ENCODE data around the gene CMTR1. TPM values are rescaled to one million over a fixed set of nuclear protein-coding genes. Genes with fewer than 3 reads are reported as not detected.

CMTR1 gene
- total RNA-seq, 1 experiment from 2014 or later, result 28.7 TPM

DNA sequence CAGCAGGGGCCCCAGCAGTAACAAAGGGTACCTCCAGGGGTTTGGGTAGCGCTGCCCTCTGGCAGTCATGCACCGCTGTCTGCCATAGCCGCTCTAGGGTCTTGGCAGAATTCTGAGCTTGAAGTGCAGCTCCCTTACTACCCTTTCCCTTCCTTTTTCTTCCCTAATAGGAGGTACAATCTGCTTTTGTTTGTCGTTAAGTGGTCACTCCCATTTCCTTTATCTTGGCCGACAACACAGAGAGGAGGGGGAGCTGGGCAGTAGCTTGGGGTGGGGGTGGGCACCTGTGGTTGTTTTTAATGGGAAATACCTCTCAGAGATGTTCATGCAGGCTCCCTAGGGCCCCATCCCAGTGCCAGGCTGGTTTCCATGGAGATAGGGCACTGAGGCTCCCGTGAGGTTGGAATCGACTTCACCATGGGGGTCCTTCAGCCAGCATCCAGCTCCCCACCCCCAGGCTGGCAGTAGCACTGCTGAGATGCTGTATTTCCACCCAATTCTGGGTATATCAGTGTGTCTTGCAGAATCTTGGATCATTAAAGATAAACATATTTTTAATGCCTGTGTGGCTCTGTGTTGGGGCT lies 48.0 kb downstream of the CMTR1 start:
- H3K36me3 ChIP-seq (ENCODE audit: control insufficient read depth in 1 of 2, insufficient read depth in 2 of 2, low read length in 2 of 2), result peaks cover 2 to 19% of the 10 kb centered on the region in 2 experiments; a peak in 2 of 4 replicates
- CTCF ChIA-PET, result no interaction called here
- no peak for ATAC-seq

More for the DNA sequence above, 48.0 kb downstream of the CMTR1 start:
- intact Hi-C loops (cut with micrococcal nuclease), result no loop called here
- RAD21 ChIA-PET (ENCODE audit: low non-redundant PET in 1 of 2, low total read pairs in 2 of 2, uncharacterized antibody in 2 of 2, unreplicated experiment in 2 of 2), result no interaction called here
- Histone ChIP-seq H2AFZ (ENCODE audit: low read depth, low read length, poor library complexity, severe bottlenecking) (no peak overlapping the region), H3K9me3 (ENCODE audit: control insufficient read depth in 1 of 2, insufficient read depth in 1 of 2, low read depth in 1 of 2, low read length in 2 of 2) (no peaks in the 10 kb centered on the region), H3K4me1 (ENCODE audit: control insufficient read depth in 1 of 2, insufficient read depth in 2 of 2, low read length in 2 of 2) (no peaks in the 10 kb centered on the region), H3K9ac (ENCODE audit: low read length) (no peak overlapping the region), H3K79me2 (ENCODE audit: insufficient read depth, low read length) (no peaks in the 10 kb centered on the region), H4K20me1 (ENCODE audit: insufficient read depth) (no peaks in the 10 kb centered on the region), H3K27ac (ENCODE audit: low read depth, low read length) (no peak overlapping the region), H3K27me3 (ENCODE audit: insufficient read depth, low read length) (no peaks in the 10 kb centered on the region), H3K9me2 (ENCODE audit: insufficient read depth) (no peaks in the 10 kb centered on the region), H3K4me3 (replicated peaks in 1 of 2; ENCODE audit: low read depth in 1 of 2, low read length in 2 of 2) (no peak overlapping the region), H3K4me2 (ENCODE audit: low read length) (no peak overlapping the region)
- POLR2A ChIA-PET, result no interaction called here
- no peak for DNase-seq (ENCODE audit: low read depth, low spot score)
- TF ChIP-seq ZNF274 (IDR thresholded peaks at IDR 0.05; ENCODE audit: low read depth, low read length), result no peak
- no peak for TF ChIP-seq POLR2AphosphoS5 (IDR thresholded peaks at IDR 0.05; ENCODE audit: low read depth, low read length)
- TF ChIP-seq, protein P1, sequence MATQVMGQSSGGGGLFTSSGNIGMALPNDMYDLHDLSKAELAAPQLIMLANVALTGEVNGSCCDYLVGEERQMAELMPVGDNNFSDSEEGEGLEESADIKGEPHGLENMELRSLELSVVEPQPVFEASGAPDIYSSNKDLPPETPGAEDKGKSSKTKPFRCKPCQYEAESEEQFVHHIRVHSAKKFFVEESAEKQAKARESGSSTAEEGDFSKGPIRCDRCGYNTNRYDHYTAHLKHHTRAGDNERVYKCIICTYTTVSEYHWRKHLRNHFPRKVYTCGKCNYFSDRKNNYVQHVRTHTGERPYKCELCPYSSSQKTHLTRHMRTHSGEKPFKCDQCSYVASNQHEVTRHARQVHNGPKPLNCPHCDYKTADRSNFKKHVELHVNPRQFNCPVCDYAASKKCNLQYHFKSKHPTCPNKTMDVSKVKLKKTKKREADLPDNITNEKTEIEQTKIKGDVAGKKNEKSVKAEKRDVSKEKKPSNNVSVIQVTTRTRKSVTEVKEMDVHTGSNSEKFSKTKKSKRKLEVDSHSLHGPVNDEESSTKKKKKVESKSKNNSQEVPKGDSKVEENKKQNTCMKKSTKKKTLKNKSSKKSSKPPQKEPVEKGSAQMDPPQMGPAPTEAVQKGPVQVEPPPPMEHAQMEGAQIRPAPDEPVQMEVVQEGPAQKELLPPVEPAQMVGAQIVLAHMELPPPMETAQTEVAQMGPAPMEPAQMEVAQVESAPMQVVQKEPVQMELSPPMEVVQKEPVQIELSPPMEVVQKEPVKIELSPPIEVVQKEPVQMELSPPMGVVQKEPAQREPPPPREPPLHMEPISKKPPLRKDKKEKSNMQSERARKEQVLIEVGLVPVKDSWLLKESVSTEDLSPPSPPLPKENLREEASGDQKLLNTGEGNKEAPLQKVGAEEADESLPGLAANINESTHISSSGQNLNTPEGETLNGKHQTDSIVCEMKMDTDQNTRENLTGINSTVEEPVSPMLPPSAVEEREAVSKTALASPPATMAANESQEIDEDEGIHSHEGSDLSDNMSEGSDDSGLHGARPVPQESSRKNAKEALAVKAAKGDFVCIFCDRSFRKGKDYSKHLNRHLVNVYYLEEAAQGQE (IDR thresholded peaks at IDR 0.05; ENCODE audit: low read depth), result no peak
- TF ChIP-seq TCF7L2 (IDR thresholded peaks at IDR 0.05; ENCODE audit: borderline replicate concordance, extremely low read depth, insufficient read depth, insufficient read length), result no peak
- no peak for TF ChIP-seq SIN3A (IDR thresholded peaks at IDR 0.05; ENCODE audit: low read depth)
- TF ChIP-seq, protein P2, sequence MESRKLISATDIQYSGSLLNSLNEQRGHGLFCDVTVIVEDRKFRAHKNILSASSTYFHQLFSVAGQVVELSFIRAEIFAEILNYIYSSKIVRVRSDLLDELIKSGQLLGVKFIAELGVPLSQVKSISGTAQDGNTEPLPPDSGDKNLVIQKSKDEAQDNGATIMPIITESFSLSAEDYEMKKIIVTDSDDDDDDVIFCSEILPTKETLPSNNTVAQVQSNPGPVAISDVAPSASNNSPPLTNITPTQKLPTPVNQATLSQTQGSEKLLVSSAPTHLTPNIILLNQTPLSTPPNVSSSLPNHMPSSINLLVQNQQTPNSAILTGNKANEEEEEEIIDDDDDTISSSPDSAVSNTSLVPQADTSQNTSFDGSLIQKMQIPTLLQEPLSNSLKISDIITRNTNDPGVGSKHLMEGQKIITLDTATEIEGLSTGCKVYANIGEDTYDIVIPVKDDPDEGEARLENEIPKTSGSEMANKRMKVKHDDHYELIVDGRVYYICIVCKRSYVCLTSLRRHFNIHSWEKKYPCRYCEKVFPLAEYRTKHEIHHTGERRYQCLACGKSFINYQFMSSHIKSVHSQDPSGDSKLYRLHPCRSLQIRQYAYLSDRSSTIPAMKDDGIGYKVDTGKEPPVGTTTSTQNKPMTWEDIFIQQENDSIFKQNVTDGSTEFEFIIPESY (IDR thresholded peaks at IDR 0.05; ENCODE audit: extremely low read depth, insufficient replicate concordance, low read length), result no peak
- TF ChIP-seq EZH2phosphoT487 (IDR thresholded peaks at IDR 0.05; ENCODE audit: borderline replicate concordance), result no peak
- TF ChIP-seq JUND (IDR thresholded peaks at IDR 0.05), result no peak
- TF ChIP-seq, protein P3, sequence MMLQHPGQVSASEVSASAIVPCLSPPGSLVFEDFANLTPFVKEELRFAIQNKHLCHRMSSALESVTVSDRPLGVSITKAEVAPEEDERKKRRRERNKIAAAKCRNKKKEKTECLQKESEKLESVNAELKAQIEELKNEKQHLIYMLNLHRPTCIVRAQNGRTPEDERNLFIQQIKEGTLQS (IDR thresholded peaks at IDR 0.05), result no peak
- TF ChIP-seq, protein P4, sequence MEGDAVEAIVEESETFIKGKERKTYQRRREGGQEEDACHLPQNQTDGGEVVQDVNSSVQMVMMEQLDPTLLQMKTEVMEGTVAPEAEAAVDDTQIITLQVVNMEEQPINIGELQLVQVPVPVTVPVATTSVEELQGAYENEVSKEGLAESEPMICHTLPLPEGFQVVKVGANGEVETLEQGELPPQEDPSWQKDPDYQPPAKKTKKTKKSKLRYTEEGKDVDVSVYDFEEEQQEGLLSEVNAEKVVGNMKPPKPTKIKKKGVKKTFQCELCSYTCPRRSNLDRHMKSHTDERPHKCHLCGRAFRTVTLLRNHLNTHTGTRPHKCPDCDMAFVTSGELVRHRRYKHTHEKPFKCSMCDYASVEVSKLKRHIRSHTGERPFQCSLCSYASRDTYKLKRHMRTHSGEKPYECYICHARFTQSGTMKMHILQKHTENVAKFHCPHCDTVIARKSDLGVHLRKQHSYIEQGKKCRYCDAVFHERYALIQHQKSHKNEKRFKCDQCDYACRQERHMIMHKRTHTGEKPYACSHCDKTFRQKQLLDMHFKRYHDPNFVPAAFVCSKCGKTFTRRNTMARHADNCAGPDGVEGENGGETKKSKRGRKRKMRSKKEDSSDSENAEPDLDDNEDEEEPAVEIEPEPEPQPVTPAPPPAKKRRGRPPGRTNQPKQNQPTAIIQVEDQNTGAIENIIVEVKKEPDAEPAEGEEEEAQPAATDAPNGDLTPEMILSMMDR (IDR thresholded peaks at IDR 0.05 in 2 of 3, conservative IDR thresholded peaks at IDR 0.05 in 1 of 3; ENCODE audit: borderline replicate concordance in 1 of 3, insufficient read depth in 1 of 3, low read depth in 2 of 3, low read length in 2 of 3), result no peak
- no peak for TF ChIP-seq SRF (IDR thresholded peaks at IDR 0.05; ENCODE audit: low read depth)
- TF ChIP-seq RAD21 (IDR thresholded peaks at IDR 0.05; ENCODE audit: low read depth), result no peak
- TF ChIP-seq CEBPB (IDR thresholded peaks at IDR 0.05; ENCODE audit: low read depth), result no peak
- no peak for TF ChIP-seq ZFX (IDR thresholded peaks at IDR 0.05)
- TF ChIP-seq EGR1 (IDR thresholded peaks at IDR 0.05; ENCODE audit: low read depth), result no peak
- no peak for TF ChIP-seq EZH2 (IDR thresholded peaks at IDR 0.05)
- no TSS peak for BruUV-seq (replicated peaks)

Measured in HCT116 (cell line).